Transverse colon (tissue), 4 donors: ENCODE measurements around the gene PDIK1L.

Experiments used
- EP300 ChIP-seq: sonication (generic); formaldehyde crosslinking; IDR thresholded peaks from one replicate; pipeline ENCODE4 v1.6.1; 2017; ENCODE audit warnings: antibody characterized with exemption, low read depth
- POLR2A ChIP-seq: fragments of 450-650 bp; IDR thresholded peaks from one replicate; pipeline ENCODE4 v1.6.1; 2016; ENCODE audit warnings: antibody characterized with exemption, mild to moderate bottlenecking, moderate library complexity
- POLR2AphosphoS5 ChIP-seq, 3 donors: sonication (generic); formaldehyde crosslinking; IDR thresholded peaks; one replicate each; pipeline ENCODE4 v1.6.1; 2016; ENCODE audit warnings: antibody characterized with exemption in 3 of 3
- TF ChIP-seq, protein P1 (sequence below), 5 experiments: fragments of 200-600 bp in 3 of 5; fragments of 450-650 bp in 2 of 5; sonication (generic) in 3 of 5; IDR thresholded peaks; 1 replicate in 2 of 5; 2 replicates in 3 of 5; pipeline ENCODE4 v1.5.1; 2016 to 2017; ENCODE audit warnings: antibody characterized with exemption in 5 of 5, inconsistent platforms in 3 of 5, mild to moderate bottlenecking in 2 of 5, moderate library complexity in 1 of 5

GRCh38 chr1:26082020-26082350 lies 29.6 kb upstream of the PDIK1L start:
- TF ChIP-seq, protein P1, sequence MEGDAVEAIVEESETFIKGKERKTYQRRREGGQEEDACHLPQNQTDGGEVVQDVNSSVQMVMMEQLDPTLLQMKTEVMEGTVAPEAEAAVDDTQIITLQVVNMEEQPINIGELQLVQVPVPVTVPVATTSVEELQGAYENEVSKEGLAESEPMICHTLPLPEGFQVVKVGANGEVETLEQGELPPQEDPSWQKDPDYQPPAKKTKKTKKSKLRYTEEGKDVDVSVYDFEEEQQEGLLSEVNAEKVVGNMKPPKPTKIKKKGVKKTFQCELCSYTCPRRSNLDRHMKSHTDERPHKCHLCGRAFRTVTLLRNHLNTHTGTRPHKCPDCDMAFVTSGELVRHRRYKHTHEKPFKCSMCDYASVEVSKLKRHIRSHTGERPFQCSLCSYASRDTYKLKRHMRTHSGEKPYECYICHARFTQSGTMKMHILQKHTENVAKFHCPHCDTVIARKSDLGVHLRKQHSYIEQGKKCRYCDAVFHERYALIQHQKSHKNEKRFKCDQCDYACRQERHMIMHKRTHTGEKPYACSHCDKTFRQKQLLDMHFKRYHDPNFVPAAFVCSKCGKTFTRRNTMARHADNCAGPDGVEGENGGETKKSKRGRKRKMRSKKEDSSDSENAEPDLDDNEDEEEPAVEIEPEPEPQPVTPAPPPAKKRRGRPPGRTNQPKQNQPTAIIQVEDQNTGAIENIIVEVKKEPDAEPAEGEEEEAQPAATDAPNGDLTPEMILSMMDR (IDR thresholded peaks at IDR 0.05): no peak
- TF ChIP-seq POLR2A (no peak), EP300 (no peak), POLR2AphosphoS5 (IDR thresholded peaks at IDR 0.05) (no peak)
